PC-9 (cell line): ENCODE results near the gene IGF2R. TPM values are rescaled to one million over a fixed set of nuclear protein-coding genes. Genes with fewer than 3 reads are reported as not detected.

ENCODE experiments used
- BruUV-seq: library from RNA; stranded (reverse); fragments of 400-500 nt; replicated peaks from 2 replicates; lab custom pipeline; 2021; lab: Mats Ljungman, UMichigan
- CTCF ChIA-PET: fragments of 300-600 bp; sonication (Branson Sonifier 250); formaldehyde crosslinking; loops from one replicate; lab custom pipeline; 2022; ENCODE audit warnings: antibody characterized with exemption; lab: Charles Lee
- POLR2A ChIA-PET: fragments of 300-600 bp; sonication (Branson Sonifier 250); formaldehyde crosslinking; loops from one replicate; lab custom pipeline; 2022; ENCODE audit warnings: antibody characterized with exemption; ENCODE audit not compliant: unreplicated experiment; lab: Charles Lee
- DNase-seq, 2 experiments: peaks; one replicate each; pipeline versions ENCODE4 v3.0.0 to v3.0.0-alpha.2; 2015 to 2022; ENCODE audit warnings: mixed read lengths in 1 of 2
- H2AFZ ChIP-seq: fragments of 200-600 bp; sonication (generic); 2 replicates; pipeline ENCODE4 v1.8.1; 2017; ENCODE audit warnings: antibody characterized with exemption
- H3F3A ChIP-seq: fragments of 200-600 bp; sonication (generic); 2 replicates; pipeline ENCODE4 v1.8.1; 2017; ENCODE audit warnings: antibody characterized with exemption, mild to moderate bottlenecking, low read depth; ENCODE audit not compliant: insufficient read depth
- H3K27ac ChIP-seq: fragments of 200-600 bp; sonication (generic); 2 replicates; pipeline ENCODE4 v1.6.1; 2016; ENCODE audit warnings: mixed run types
- H3K27me3 ChIP-seq: fragments of 200-600 bp; sonication (generic); 2 replicates; pipeline ENCODE4 v1.6.1; 2016; ENCODE audit warnings: low read depth, mixed run types; ENCODE audit not compliant: insufficient read depth
- H3K36me3 ChIP-seq: fragments of 200-600 bp; sonication (generic); 2 replicates; pipeline ENCODE4 v1.6.1; 2016; ENCODE audit warnings: low read depth, mixed run types
- H3K4me1 ChIP-seq: fragments of 200-600 bp; sonication (generic); replicated peaks from 2 replicates; pipeline ENCODE4 v1.6.1; 2016; ENCODE audit warnings: mixed run types; ENCODE audit not compliant: insufficient read depth
- H3K4me2 ChIP-seq: fragments of 200-600 bp; sonication (generic); 2 replicates; pipeline ENCODE4 v1.6.1; 2017; ENCODE audit warnings: mixed run types
- H3K4me3 ChIP-seq: fragments of 200-600 bp; sonication (generic); 2 replicates; pipeline ENCODE4 v1.6.1; 2016; ENCODE audit warnings: mixed run types
- H3K79me2 ChIP-seq: fragments of 200-600 bp; sonication (generic); 2 replicates; pipeline ENCODE4 v1.6.1; 2017; ENCODE audit warnings: low read depth, mixed run types
- H3K9me2 ChIP-seq: fragments of 200-600 bp; sonication (generic); 2 replicates; pipeline ENCODE4 v1.8.1; 2017; ENCODE audit warnings: mild to moderate bottlenecking; ENCODE audit not compliant: insufficient read depth
- H3K9me3 ChIP-seq: fragments of 200-600 bp; sonication (generic); 2 replicates; pipeline ENCODE4 v1.8.1; 2016; ENCODE audit warnings: low read depth; ENCODE audit not compliant: insufficient read depth
- H4K20me1 ChIP-seq: fragments of 200-600 bp; sonication (generic); 2 replicates; pipeline ENCODE4 v1.8.1; 2017; ENCODE audit not compliant: insufficient read depth
- EZH2 ChIP-seq: fragments of 200-600 bp; sonication (generic); IDR thresholded peaks from 2 replicates; pipeline ENCODE4 v1.8.0; 2017; ENCODE audit warnings: antibody characterized with exemption, low read depth
- intact Hi-C: fragments of 100-400 bp; cut with micrococcal nuclease; formaldehyde crosslinking; loops from one replicate; pipeline ENCODE4 v1.10.0; 2022; ENCODE audit not compliant: unreplicated experiment
- total RNA-seq: library from RNA; stranded (reverse); gene quantifications from 2 replicates; pipeline ENCODE4 v1.2.3, GENCODE V29; 2021
- TF ChIP-seq, protein P1 (sequence below): fragments of 200-600 bp; sonication (generic); conservative IDR thresholded peaks from 2 replicates; pipeline ENCODE4 v1.6.1; 2017; ENCODE audit warnings: mixed run types, antibody characterized with exemption, mild to moderate bottlenecking, moderate library complexity

The IGF2R gene
- total RNA-seq, 1 experiment from 2014 or later = 53.1 TPM

DNA sequence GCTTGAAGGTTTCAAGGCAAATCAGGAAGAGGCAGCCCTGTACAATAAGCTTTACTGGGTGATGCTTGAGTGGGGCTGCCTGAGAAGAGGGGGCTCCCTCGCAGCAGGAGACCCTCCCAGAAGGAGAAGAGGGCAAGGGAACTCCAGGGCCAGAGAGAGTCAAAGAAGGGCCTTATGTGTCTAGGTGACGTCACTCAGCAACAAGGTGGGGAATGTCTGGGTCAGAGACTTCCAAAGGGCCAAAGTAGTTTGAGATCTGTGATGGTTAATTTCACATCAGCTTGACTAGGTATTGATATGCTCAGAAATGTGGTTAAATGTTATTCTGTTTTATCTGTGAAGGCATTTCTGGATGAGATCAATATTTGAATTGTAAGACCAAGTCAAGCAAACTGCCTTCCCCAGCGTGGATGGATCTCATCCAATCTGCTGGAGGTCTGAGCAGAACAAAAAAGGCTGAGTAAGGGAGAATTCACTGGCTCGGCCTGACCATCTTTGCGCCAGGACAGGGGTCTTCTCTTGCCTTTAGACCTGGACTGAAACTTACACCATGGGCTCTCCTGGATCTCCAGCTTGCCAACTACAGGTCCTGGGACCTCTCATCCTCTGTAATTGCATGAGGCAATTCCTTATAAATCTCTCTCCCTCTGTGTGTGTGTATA is 42.2 kb upstream of the IGF2R start:
- H3K36me3 ChIP-seq = no peaks in the 10 kb centered on the region
- intact Hi-C loops = no loop called here
- no peaks in the 10 kb centered on the region for H4K20me1 ChIP-seq
- DNase-seq = no peak
- H3K4me1 ChIP-seq = no peaks in the 10 kb centered on the region
- TF ChIP-seq, protein P1, sequence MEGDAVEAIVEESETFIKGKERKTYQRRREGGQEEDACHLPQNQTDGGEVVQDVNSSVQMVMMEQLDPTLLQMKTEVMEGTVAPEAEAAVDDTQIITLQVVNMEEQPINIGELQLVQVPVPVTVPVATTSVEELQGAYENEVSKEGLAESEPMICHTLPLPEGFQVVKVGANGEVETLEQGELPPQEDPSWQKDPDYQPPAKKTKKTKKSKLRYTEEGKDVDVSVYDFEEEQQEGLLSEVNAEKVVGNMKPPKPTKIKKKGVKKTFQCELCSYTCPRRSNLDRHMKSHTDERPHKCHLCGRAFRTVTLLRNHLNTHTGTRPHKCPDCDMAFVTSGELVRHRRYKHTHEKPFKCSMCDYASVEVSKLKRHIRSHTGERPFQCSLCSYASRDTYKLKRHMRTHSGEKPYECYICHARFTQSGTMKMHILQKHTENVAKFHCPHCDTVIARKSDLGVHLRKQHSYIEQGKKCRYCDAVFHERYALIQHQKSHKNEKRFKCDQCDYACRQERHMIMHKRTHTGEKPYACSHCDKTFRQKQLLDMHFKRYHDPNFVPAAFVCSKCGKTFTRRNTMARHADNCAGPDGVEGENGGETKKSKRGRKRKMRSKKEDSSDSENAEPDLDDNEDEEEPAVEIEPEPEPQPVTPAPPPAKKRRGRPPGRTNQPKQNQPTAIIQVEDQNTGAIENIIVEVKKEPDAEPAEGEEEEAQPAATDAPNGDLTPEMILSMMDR = no peak
- no peak for TF ChIP-seq EZH2
- POLR2A ChIA-PET = no interaction called here
- H3K27ac ChIP-seq = no peak overlapping the region
- H3K27me3 ChIP-seq = peaks cover 9% of the 10 kb centered on the region
- no peak overlapping the region for H3K4me3 ChIP-seq
- CTCF ChIA-PET = interaction anchor here (0.6 kb wide), 1 partner anchor 25 kb away, joined by 6 read pairs; no protein-coding TSS in a partner anchor
- H3F3A ChIP-seq = no peaks in the 10 kb centered on the region
- H3K4me2 ChIP-seq = no peak overlapping the region
- no peaks in the 10 kb centered on the region for H3K79me2 ChIP-seq
- H3K9me3 ChIP-seq = no peaks in the 10 kb centered on the region
- no peaks in the 10 kb centered on the region for H3K9me2 ChIP-seq
- BruUV-seq = no TSS peak
- no peak overlapping the region for H2AFZ ChIP-seq

DNA sequence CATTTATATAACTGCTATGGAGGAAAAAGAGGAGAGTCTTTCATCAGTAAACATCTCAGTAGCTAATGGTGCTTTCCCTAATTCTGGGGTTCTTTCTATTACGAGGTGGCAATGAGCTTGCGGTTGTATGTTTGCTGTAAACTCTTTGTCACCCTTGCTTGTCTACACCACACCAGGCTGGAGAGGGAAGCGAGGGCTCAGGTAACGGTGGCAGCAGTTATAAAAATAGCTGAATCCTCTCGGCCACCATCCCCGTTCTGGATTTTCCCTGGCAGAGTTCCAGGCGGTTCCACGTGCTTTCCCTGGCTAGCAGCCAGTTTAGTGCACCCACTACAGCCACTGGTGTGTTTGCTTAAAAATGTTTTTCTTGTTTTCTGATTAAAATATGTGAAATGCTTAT is 39.1 kb upstream of the IGF2R start:
- Histone ChIP-seq H3K27me3 (peaks cover 36% of the 10 kb centered on the region), H3K4me1 (no peaks in the 10 kb centered on the region), H3K9me2 (no peaks in the 10 kb centered on the region), H3F3A (no peaks in the 10 kb centered on the region), H3K36me3 (no peaks in the 10 kb centered on the region), H2AFZ (no peak overlapping the region), H3K9me3 (no peaks in the 10 kb centered on the region), H3K4me3 (no peak overlapping the region), H3K79me2 (no peaks in the 10 kb centered on the region), H3K27ac (no peak overlapping the region), H3K4me2 (no peak overlapping the region), H4K20me1 (no peaks in the 10 kb centered on the region)
- no peak for DNase-seq
- CTCF ChIA-PET = no interaction called here
- intact Hi-C loops = no loop called here
- no TSS peak for BruUV-seq
- TF ChIP-seq EZH2 = no peak
- TF ChIP-seq, protein P1 = no peak
- POLR2A ChIA-PET = no interaction called here

- no peak overlapping the region for H3K4me3 ChIP-seq
- H3K4me1 ChIP-seq = no peaks in the 10 kb centered on the region
- no peaks in the 10 kb centered on the region for H3K79me2 ChIP-seq
- intact Hi-C loops = no loop called here
- TF ChIP-seq, protein P1 = no peak
- TF ChIP-seq EZH2 = no peak
- no peak overlapping the region for H2AFZ ChIP-seq
- H3K4me2 ChIP-seq = no peak overlapping the region
- ChIA-PET POLR2A (no interaction called here), CTCF (no interaction called here)
- no peak for DNase-seq
- H3K9me2 ChIP-seq = no peaks in the 10 kb centered on the region
- no peaks in the 10 kb centered on the region for H3K36me3 ChIP-seq
- no TSS peak for BruUV-seq
- H3F3A ChIP-seq = no peaks in the 10 kb centered on the region
- H3K27ac ChIP-seq = no peak overlapping the region
- H3K9me3 ChIP-seq = no peaks in the 10 kb centered on the region
- peaks cover 47% of the 10 kb centered on the region for H3K27me3 ChIP-seq
- H4K20me1 ChIP-seq = no peaks in the 10 kb centered on the region
Measured at GRCh38 chr6:159931112-159931511, 37.8 kb upstream of the IGF2R start.
